Colonic mucosa (tissue), 4 donors: ENCODE measurements around the gene DTYMK. TPM values are rescaled to one million over a fixed set of nuclear protein-coding genes. Genes with fewer than 3 reads are reported as not detected.

Experiments
- DNase-seq: peaks from one replicate; pipeline ENCODE4 v3.0.0-alpha.2; 2020
- H3K27ac ChIP-seq: fragments of 200-600 bp; one replicate; pipeline ENCODE4 v1.8.0; 2021
- H3K27me3 ChIP-seq: fragments of 200-600 bp; one replicate; pipeline ENCODE4 v1.8.0; 2021
- H3K36me3 ChIP-seq: fragments of 200-600 bp; one replicate; pipeline ENCODE4 v1.8.0; 2021
- H3K4me1 ChIP-seq: fragments of 200-600 bp; one replicate; pipeline ENCODE4 v1.8.0; 2021; ENCODE audit warnings: mild to moderate bottlenecking
- H3K4me3 ChIP-seq: fragments of 200-600 bp; one replicate; pipeline ENCODE4 v1.8.0; 2021
- H3K9ac ChIP-seq, 2 donors: one replicate each; pipeline ENCODE4 v1.7.0; 2013; ENCODE audit warnings: control low read depth in 2 of 2, low read depth in 2 of 2, low read length in 2 of 2
- H3K9me3 ChIP-seq: fragments of 200-600 bp; one replicate; pipeline ENCODE4 v1.8.0; 2021
- intact Hi-C: fragments of 100-400 bp; cut with DNase I; formaldehyde crosslinking; loops from one replicate; pipeline ENCODE4 v1.14.1; 2022
- total RNA-seq, 2 donors: library from RNA; stranded (reverse); fragmentation: NEBNext Ultra II Directional in 1 of 2; extraction: Animal tissue kit (Norgen Biotek cat#: 25700) in 1 of 2; gene quantifications; one replicate each; pipeline ENCODE4 v1.2.1, GENCODE V29; 2021
- TF ChIP-seq, protein P1 (sequence below): fragments of 200-600 bp; IDR thresholded peaks from one replicate; pipeline ENCODE4 v1.8.0; 2022; ENCODE audit warnings: antibody characterized with exemption, mild to moderate bottlenecking
- donor health status: healthy.
- donor health status: DM: no; HTN: no; CAD: no.
- donor health status: DM: no; HTN: no; CAD: no.

The DTYMK gene
- total RNA-seq, 2 donors from 2014 or later, result 22.6 to 106 TPM

DNA sequence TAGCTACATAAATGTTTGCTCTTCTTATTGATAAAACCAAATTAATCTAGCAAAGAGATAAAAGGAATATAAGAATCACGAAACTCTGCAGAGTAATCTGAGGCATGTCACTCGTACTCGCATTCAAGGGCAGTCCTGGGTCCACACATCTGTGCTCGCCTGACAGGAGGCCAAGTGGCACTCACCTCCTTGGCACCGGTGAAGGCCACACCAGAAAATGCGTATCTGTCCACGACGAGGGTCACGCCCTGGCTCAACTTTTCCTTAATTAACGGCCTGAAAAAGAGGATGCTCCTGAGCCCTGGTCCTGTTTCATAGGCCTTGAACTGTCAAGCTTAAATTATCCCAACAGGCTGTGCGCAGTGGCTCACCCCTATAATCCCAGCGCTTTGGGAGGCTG lies 6.6 kb downstream of the DTYMK start:
- Histone ChIP-seq H3K4me1 (no peaks in the 10 kb centered on the region), H3K27me3 (no peaks in the 10 kb centered on the region), H3K4me3 (no peak overlapping the region), H3K9me3 (no peaks in the 10 kb centered on the region), H3K9ac (no peak overlapping the region), H3K36me3 (no peaks in the 10 kb centered on the region), H3K27ac (no peak overlapping the region)
- intact Hi-C loops, result no loop called here
- DNase-seq, result no peak
- TF ChIP-seq, protein P1, sequence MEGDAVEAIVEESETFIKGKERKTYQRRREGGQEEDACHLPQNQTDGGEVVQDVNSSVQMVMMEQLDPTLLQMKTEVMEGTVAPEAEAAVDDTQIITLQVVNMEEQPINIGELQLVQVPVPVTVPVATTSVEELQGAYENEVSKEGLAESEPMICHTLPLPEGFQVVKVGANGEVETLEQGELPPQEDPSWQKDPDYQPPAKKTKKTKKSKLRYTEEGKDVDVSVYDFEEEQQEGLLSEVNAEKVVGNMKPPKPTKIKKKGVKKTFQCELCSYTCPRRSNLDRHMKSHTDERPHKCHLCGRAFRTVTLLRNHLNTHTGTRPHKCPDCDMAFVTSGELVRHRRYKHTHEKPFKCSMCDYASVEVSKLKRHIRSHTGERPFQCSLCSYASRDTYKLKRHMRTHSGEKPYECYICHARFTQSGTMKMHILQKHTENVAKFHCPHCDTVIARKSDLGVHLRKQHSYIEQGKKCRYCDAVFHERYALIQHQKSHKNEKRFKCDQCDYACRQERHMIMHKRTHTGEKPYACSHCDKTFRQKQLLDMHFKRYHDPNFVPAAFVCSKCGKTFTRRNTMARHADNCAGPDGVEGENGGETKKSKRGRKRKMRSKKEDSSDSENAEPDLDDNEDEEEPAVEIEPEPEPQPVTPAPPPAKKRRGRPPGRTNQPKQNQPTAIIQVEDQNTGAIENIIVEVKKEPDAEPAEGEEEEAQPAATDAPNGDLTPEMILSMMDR, result no peak

DNA sequence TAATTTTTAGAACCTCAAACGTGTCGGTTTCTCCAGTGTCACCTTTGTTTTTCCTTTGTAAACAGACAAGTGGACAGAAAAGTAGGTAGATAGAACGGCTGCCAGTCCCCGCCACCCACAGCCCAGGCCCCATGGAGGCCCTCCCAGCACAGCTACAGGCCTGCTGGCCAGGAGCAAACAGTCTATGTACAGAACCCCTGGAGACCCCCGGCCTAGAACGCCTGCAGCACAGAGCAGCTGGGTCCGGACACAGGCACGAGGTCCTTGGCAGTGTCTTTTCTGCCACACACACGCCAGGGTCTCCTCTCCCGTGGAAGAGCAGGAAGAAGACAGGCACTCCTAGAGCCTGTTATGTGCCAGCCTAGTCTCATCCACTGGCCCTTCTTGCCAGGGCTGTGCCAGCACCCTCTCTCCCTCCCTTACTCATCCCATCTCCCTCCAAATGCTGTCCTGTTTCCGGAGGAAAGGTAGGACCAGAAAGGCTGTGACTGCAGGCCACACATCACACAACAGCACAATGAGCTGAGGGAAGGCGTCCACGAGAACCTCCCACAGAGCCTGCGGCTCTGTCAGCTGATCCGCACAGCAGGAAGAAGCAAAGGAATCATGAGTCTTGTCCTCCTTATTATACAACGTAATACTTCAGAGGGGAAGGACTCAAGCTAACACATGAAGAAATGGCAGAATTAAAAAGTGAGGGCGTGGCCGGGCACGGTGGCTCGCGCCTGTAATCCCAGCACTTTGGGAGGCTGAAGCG lies 7.7 kb downstream of the DTYMK start:
- TF ChIP-seq, protein P1, result no peak
- intact Hi-C loops, result no loop called here
- H3K9me3 ChIP-seq, result no peaks in the 10 kb centered on the region
- H3K4me1 ChIP-seq, result no peaks in the 10 kb centered on the region
- H3K36me3 ChIP-seq, result no peaks in the 10 kb centered on the region
- H3K27ac ChIP-seq, result no peak overlapping the region
- DNase-seq, result no peak
- H3K9ac ChIP-seq, result no peak overlapping the region
- H3K4me3 ChIP-seq, result no peak overlapping the region
- H3K27me3 ChIP-seq, result no peaks in the 10 kb centered on the region

DNA sequence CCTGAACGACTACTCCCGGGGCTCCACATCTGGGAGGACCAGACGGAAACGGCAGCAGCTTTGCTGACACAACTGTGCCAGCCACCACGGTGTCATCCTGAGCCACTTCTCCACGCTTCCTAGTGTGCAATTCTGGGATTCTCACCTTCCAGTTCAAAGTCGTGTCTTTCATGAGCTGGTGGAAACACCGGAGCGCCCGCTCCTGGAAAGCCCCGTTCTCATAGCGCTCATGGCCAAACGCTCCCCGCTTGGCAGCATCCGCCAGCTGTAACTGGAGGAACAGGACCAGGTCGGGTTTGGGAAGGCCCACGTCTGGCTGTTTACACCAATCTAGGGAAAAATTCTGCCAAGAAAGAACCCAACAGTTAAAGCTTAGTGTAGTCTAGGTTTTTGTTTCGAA lies 8.3 kb downstream of the DTYMK start:
- intact Hi-C loops, result no loop called here
- no peaks in the 10 kb centered on the region for H3K4me1 ChIP-seq
- H3K9ac ChIP-seq, result no peak overlapping the region
- H3K9me3 ChIP-seq, result no peaks in the 10 kb centered on the region
- DNase-seq, result no peak
- TF ChIP-seq, protein P1, result no peak
- H3K4me3 ChIP-seq, result no peak overlapping the region
- H3K27me3 ChIP-seq, result no peaks in the 10 kb centered on the region
- no peaks in the 10 kb centered on the region for H3K36me3 ChIP-seq
- H3K27ac ChIP-seq, result no peak overlapping the region

DNA sequence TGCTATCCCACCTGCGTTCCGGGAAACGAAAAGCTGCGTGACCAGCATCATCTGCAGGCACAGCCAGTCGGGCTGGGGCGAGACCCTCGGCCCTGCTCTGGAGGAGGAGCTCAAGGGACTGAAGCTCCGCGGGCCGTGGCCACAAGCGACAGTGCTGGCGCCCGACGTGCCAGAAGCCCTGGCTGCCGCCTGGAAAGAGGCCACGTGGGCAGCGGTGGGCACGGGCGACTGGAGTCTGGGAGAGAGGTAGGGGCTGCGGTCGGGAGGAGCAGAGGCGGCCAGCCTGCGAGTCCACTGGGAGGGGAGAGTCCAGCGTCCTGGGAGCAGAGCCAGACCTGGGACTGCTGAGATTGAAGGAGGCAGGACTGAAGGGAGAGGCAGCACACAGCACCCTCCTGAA lies 9.2 kb downstream of the DTYMK start:
- Histone ChIP-seq H3K9me3 (no peaks in the 10 kb centered on the region), H3K9ac (no peak overlapping the region), H3K27me3 (no peaks in the 10 kb centered on the region), H3K4me3 (no peak overlapping the region), H3K36me3 (no peaks in the 10 kb centered on the region), H3K27ac (no peak overlapping the region), H3K4me1 (no peaks in the 10 kb centered on the region)
- no peak for DNase-seq
- TF ChIP-seq, protein P1, result no peak
- intact Hi-C loops, result no loop called here

DNA sequence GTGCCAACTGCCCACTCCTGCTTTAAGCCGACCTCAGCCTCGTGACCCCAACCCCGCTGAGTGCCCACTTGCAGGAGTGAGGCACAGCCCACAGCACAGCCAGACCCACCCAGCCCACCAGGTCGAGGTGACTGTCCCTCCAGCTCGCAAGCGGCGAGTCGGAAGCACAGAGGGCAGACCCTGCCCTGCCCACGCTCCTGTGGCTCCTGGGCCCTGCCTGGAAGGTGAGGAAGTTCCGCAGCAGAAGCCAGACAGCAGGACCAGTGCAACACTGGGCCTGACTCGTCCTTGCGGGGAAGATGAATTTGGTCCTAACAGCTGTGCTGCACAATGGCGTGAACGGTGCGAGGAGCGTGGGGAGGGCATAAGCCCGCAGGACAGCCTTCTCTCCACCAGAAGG lies 9.9 kb downstream of the DTYMK start:
- DNase-seq, result no peak
- H3K9me3 ChIP-seq, result no peaks in the 10 kb centered on the region
- intact Hi-C loops, result no loop called here
- TF ChIP-seq, protein P1, result no peak
- no peaks in the 10 kb centered on the region for H3K36me3 ChIP-seq
- no peak overlapping the region for H3K9ac ChIP-seq
- H3K4me3 ChIP-seq, result no peak overlapping the region
- H3K27me3 ChIP-seq, result no peaks in the 10 kb centered on the region
- no peak overlapping the region for H3K27ac ChIP-seq
- H3K4me1 ChIP-seq, result no peaks in the 10 kb centered on the region
